Nephron (organoid): Measurements from ENCODE around the gene UBE2K.
"Not testable (repeated sequence)": the region's sequence is repeated elsewhere in the genome, so short reads cannot be mapped to it uniquely, and the experiment has no call there.

Experiments
- H3K27ac Mint-ChIP-seq, 3 experiments: 2 replicates each; pipeline ENCODE4 v1.8.0; 2020; ENCODE audit warnings: mixed read lengths in 3 of 3, mild to moderate bottlenecking in 2 of 3, moderate library complexity in 1 of 3
- H3K27me3 Mint-ChIP-seq: 2 replicates; pipeline ENCODE4 v1.8.0; 2021; ENCODE audit warnings: low read depth, mild to moderate bottlenecking, moderate library complexity, mixed read lengths
- H3K36me3 Mint-ChIP-seq: 2 replicates; pipeline ENCODE4 v1.8.0; 2020; ENCODE audit warnings: low read depth, mixed read lengths
- H3K4me1 Mint-ChIP-seq: 2 replicates; pipeline ENCODE4 v1.8.0; 2020; ENCODE audit warnings: mixed read lengths
- H3K4me3 Mint-ChIP-seq, 3 experiments: 2 replicates each; pipeline ENCODE4 v1.8.0; 2020; ENCODE audit warnings: mild to moderate bottlenecking in 3 of 3, mixed read lengths in 3 of 3, moderate library complexity in 2 of 3
- H3K9me3 Mint-ChIP-seq: 2 replicates; pipeline ENCODE4 v1.8.0; 2020; ENCODE audit warnings: mixed read lengths
- TF ChIP-seq, protein P1 (sequence below), 3 experiments: fragments of 200-600 bp; sonication (generic); IDR thresholded peaks; one replicate each; pipeline ENCODE4 v1.5.0; 2021; ENCODE audit warnings: antibody characterized with exemption in 3 of 3; ENCODE audit not compliant: unreplicated experiment in 3 of 3

The UBE2K gene

DNA sequence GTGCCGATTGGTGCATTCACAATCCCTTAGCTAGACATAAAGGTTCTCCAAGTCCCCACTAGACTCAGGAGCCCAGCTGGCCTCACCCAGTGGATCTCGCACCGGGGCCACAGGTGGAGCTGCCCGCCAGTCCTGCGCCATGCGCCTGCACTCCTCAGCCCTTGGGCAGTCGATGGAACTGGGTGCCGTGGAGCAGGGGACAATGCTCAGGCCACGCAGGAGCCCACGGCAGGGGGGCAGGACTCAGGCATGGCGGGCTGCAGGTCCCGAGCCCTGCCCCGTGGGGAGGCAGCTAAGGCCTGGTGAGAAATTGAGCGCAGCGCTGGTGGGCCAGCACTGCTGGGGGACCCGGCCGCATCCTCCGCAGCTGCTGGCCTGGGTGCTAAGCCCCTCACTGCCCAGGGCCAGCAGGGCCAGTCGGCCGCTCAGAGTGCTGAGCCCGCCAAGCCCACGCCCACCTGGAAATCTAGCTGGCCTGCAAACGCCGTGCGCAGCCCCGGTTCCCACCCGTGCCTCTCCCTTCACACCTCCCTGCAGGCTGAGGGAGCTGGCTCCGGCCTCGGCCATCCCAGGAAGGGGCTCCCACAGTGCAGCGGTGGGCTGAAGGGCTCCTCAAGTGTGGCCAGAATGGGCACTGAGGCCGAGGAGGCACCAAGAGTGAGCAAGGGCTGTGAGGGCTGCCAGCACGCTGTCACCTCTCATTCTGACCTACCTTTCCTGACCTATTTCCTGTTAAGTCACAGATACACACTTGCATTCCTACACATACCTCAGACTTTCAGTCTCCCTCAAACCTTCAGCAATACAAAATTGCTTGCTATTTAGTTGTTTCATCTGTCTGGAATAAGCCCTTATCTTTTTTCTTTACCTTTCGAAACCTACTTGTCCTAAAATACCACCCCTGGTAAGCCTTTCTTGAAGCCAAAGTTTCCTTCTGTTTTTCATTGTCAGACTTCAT, 20.7 kb downstream of the UBE2K start:
- Mint-ChIP-seq H3K9me3 (no peaks in the 10 kb centered on the region), H3K4me1 (peaks cover 9% of the 10 kb centered on the region), H3K4me3 (no peak overlapping the region), H3K27me3 (no peaks in the 10 kb centered on the region), H3K36me3 (peaks cover 37% of the 10 kb centered on the region), H3K27ac (no peak overlapping the region)
- TF ChIP-seq, protein P1, sequence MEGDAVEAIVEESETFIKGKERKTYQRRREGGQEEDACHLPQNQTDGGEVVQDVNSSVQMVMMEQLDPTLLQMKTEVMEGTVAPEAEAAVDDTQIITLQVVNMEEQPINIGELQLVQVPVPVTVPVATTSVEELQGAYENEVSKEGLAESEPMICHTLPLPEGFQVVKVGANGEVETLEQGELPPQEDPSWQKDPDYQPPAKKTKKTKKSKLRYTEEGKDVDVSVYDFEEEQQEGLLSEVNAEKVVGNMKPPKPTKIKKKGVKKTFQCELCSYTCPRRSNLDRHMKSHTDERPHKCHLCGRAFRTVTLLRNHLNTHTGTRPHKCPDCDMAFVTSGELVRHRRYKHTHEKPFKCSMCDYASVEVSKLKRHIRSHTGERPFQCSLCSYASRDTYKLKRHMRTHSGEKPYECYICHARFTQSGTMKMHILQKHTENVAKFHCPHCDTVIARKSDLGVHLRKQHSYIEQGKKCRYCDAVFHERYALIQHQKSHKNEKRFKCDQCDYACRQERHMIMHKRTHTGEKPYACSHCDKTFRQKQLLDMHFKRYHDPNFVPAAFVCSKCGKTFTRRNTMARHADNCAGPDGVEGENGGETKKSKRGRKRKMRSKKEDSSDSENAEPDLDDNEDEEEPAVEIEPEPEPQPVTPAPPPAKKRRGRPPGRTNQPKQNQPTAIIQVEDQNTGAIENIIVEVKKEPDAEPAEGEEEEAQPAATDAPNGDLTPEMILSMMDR (IDR thresholded peaks at IDR 0.05; ENCODE audit: unreplicated experiment in 3 of 3): no peak

DNA sequence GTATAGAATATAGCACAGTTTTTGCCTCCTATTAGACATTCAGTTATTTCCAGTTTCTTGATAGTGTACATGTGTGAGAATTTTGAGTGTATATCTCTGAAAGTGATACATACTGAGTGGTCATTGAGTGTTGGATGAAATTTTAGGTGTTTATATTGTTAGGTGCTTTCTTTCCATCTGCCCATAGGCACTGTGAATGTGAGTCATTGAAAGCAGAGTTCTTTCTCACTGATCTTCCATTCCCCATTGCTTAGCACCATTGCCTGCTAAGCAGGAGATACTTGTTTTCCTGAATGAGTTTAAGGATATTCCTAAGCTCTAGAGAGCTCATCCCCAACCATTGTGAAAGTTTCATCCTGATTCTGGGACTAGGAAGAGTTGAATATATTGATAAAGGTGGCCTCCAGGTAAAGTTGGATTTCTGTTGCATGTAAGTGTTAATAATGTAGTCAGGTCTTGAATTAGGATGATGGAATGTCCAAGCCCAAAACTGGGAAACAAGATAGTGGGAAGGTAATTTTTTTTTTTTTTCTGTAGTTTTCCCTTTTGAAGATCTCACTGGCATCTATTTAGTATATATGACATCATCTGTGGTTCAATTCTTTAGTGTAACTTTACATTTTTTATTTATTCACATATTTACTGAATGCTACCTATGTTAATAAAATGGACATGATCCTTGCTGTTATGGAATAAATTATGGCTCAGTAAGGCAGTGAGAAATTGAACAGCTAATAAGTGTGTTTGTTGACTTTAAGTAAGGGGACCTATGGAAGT, 22.1 kb downstream of the UBE2K start:
- Mint-ChIP-seq H3K4me3 (no peak overlapping the region), H3K9me3 (no peaks in the 10 kb centered on the region), H3K4me1 (peaks cover 9% of the 10 kb centered on the region), H3K36me3 (peaks cover 34% of the 10 kb centered on the region), H3K27ac (no peak overlapping the region), H3K27me3 (no peaks in the 10 kb centered on the region)
- TF ChIP-seq, protein P1 (IDR thresholded peaks at IDR 0.05; ENCODE audit: unreplicated experiment in 3 of 3): no peak

DNA sequence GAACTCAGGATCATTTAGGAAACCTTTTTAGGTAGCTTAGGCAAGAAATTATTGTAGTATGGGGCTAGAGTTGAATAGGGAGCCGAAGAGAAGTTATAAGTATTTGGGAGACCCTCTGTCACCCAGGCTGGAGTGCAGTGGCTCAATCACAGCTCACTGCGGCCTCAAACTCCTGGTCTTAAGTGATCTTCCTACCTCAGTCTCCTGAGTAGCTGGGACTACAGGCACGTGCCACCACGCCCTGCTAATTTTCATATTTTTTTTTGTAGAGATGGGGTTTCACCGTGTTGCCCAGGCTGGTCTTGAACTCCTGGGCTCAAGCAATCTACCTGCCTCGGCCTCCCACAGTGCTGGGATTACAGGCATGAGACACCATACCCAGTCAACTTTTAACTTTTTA, 23.3 kb downstream of the UBE2K start:
- not testable (repeated sequence) for H3K27ac Mint-ChIP-seq, H3K9me3 Mint-ChIP-seq, H3K4me1 Mint-ChIP-seq, H3K4me3 Mint-ChIP-seq, H3K27me3 Mint-ChIP-seq
- H3K36me3 Mint-ChIP-seq: peaks cover 29% of the 10 kb centered on the region

DNA sequence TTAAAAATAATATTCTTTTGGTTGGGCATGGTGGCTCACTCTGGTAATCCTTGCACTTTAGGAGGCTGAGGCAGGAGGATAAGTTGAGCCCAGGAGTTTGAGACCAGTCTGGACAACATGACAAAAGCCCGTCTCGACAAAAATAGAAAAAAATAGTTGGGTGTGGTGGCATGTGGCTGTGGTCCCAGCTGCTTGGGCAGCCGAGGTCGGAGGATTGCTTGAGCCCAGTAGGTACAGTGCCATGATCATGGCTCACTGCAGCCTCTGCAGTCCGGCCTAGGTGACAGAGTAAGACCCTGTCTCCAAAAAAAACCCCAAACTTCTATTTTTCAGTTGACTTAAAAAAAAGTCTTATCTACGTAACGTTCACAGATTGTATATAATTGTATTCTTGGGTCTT, 23.9 kb downstream of the UBE2K start:
- Mint-ChIP-seq H3K9me3 (no peaks in the 10 kb centered on the region), H3K27ac (no peak overlapping the region), H3K27me3 (no peaks in the 10 kb centered on the region), H3K4me1 (peaks cover 4% of the 10 kb centered on the region), H3K4me3 (no peak overlapping the region), H3K36me3 (peaks cover 31% of the 10 kb centered on the region)
- TF ChIP-seq, protein P1 (IDR thresholded peaks at IDR 0.05; ENCODE audit: unreplicated experiment in 3 of 3): no peak

DNA sequence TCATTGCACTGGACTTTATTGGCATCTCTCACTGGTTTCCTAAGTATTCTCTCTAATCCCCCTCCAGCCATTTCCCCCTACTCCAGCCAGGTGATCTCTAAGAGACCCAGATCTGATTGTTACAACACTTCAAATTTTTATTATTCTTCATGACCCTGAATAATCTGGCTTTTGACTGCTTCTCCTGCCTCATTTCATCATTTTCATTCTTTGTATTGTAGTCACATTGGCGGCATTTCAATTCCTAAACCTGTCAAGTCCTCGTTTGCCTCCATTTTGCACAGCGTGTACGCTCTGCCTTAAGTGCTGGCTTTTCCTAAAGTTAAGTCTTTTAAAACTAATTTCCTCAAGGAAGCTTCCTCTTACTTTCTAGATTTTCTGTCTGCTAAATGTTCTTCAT, 31.6 kb downstream of the UBE2K start:
- no peak overlapping the region for H3K4me3 Mint-ChIP-seq
- TF ChIP-seq, protein P1 (IDR thresholded peaks at IDR 0.05; ENCODE audit: unreplicated experiment in 3 of 3): no peak
- H3K27me3 Mint-ChIP-seq: no peaks in the 10 kb centered on the region
- H3K27ac Mint-ChIP-seq: peak overlapping the region; percentile 4 to 57 (median 13)
- H3K9me3 Mint-ChIP-seq: no peaks in the 10 kb centered on the region
- peaks cover 7% of the 10 kb centered on the region for H3K4me1 Mint-ChIP-seq
- H3K36me3 Mint-ChIP-seq: peaks cover 31% of the 10 kb centered on the region

DNA sequence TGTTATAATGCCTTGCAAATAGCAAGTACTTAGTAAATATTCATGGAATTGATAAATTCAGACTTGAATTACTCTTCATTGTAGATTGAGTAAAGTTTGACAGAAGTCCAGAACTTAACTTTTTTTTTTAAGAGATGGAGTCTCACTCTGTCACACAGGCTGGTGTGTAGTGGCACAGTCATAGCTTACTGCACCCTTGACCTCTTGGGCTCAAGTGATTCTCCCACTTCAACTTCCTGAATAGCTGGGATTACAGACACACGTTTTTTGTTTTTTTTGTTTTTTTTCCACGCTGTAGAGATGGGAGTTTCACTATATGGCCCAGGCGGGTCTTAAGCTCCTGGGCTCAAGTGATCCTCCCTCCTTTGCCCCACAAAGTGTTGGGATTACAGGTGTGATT, 32.1 kb downstream of the UBE2K start:
- peaks cover 31% of the 10 kb centered on the region for H3K36me3 Mint-ChIP-seq
- peak overlapping the region in 1 of 3 experiments; percentile 59 for H3K27ac Mint-ChIP-seq
- peaks cover 7% of the 10 kb centered on the region for H3K4me1 Mint-ChIP-seq
- no peaks in the 10 kb centered on the region for H3K27me3 Mint-ChIP-seq
- no peak overlapping the region for H3K4me3 Mint-ChIP-seq
- TF ChIP-seq, protein P1 (IDR thresholded peaks at IDR 0.05; ENCODE audit: unreplicated experiment in 3 of 3): no peak
- H3K9me3 Mint-ChIP-seq: no peaks in the 10 kb centered on the region
